DMS53 treated with DMSO at 0.1 percent for 48 hours (cell line): ENCODE data around the gene CLCN6.

ENCODE experiments used
- DNase-seq: peaks from one replicate; lab custom pipeline; 2025; ENCODE audit not compliant: unreplicated experiment; lab: John Stamatoyannopoulos, UW

CLCN6 gene

DNA sequence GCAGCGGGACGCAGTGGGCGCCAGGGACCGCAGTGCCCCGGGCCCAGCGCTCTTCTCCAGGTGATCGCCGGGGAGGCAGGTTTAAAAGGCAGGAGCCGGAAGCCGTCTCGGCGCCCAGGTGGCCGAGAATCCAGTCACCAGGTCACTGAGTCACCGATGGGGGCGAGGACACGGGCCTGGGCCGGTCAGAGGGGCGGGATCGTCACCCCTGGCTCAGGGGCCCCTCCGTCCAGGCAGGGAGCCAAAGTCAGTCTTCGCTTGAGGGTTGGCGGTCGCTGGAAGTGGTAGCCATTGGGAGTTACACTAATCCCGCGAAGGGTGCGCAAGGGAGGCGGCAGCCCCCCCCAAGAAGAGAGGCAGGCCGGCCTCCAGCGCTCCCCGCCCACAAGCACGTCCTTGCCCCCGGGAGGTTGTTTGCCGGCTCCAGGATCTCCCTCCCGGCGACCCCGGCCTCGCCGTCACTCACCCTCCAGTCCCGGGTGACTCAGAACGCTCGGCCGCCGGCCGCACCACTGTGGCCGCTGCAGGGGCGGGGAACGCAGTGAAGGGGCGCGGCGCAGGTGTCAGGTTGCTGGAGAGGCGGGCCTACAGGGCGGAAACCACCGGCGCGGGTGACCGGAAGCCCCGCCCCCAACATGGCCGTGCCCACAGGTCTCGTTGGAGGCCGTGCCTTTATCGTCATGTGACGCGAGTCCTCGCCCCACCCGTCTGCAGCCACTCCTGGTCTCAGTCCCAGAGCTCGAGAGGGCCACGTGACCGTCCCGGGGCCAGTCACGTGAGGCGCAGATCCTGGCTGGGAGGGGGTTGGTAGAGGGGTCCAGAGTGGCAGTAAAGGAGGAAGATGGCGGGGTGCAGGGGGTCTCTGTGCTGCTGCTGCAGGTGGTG lies at the start of gene CLCN6, which contains the start of gene MTHFR:
TSS of gene CLCN6 (plus strand) at position 770 of the 885 bp plus-strand sequence. CDS start at position 842, 72 bp downstream.
TSS of gene MTHFR (minus strand) at position 543 of the 885 bp plus-strand sequence. CDS start 2,848 bp downstream, outside the sequence.
- DNase-seq, result peak; percentile 97

GRCh38 chr1:11757047-11757446 lies 48.9 kb upstream of the CLCN6 start:
- no peak for DNase-seq

DNA sequence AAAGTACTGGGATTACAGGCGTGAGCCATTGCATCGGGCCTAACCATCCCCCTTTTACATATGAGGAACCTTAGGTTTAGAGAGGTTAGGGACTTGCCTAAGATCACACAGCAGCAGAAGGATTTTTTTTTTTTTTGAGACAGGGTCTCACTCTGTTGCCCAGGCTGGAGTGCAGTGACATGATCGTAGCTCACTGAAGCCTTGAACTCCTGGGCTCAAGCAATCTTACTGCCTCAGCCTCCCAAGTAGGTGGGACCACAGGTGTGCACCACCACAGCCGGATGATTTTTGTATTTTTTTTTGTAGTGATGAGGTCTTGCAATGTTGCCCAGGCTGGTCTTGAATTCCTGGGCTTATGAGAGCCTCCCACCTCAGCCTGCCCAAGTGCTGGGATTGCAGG lies 46.2 kb upstream of the CLCN6 start:
- DNase-seq, result no peak

DNA sequence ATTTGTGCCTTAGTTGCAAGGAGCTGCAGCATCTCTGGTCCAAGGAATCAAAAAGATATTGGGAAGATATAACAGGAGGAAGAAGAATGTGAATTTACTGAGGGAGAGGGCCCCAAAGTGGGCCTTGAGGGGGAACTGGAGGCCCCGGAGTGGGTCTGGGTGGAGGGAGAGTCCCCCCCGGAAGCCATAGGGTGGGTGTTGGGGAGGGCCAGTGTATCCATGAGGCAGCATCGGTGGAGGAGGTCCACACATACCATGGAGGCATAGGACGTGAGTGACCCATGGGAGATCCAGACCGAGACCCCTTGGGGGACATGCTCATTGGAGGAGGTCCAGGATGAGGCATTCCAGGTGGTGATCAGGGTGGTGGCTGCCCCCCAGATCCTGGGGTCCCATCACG lies 44.7 kb upstream of the CLCN6 start:
- DNase-seq, result no peak

GRCh38 chr1:11761988-11762406 lies 44.0 kb upstream of the CLCN6 start, which contains the start of gene C1orf167:
Gene C1orf167 (plus strand): TSS chr1:11762193. CDS start chr1:11764401, 2,208 bp downstream.
- no peak for DNase-seq

DNA sequence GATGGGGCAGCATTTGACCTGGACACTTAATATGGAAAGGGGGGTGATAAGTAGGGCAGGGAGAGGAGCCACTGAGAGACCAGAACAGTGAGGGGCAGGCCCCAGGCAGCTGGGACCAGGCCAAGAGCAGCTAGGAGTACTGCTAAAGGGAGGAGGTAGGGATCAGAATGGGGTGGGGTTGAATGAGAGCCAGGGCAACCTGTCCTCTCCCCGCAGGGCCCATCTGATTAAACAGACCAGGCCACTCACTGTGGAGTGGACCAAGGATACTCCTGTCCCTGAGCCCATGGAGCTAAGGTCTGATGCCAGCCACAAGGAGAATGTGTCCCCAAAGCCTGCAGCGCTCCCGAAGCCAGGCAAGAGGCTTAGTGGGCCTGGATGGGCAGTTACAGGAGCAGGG lies 41.9 kb upstream of the CLCN6 start:
- no peak for DNase-seq

DNA sequence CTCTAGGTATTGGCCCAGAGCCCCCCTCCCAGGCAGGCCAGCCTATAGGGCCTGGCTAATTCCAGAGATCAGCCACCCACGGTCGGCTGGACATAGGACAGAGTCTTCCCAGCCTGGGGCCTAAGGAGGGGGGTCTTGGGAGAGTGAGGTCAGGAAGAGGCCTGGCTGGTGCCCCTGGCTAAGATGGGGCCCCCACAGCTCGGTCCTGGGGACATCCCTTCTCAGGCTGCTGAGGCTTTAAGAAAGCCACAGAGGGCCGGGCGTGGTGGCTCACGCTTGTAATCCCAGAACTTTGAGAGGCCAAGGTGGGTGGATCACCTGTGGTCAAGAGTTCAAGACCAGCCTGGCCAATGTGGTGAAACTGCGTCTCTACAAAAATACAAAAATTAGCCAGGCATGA lies 41.5 kb upstream of the CLCN6 start:
- no peak for DNase-seq

- DNase-seq, result no peak
Observed at GRCh38 chr1:11765661-11766428, 40.1 kb upstream of the CLCN6 start.

GRCh38 chr1:11766429-11766776 lies 39.6 kb upstream of the CLCN6 start:
- no peak for DNase-seq

GRCh38 chr1:11767922-11768704 lies 37.9 kb upstream of the CLCN6 start:
- no peak for DNase-seq

- no peak for DNase-seq
Observed at GRCh38 chr1:11768821-11769220, 37.2 kb upstream of the CLCN6 start.

DNA sequence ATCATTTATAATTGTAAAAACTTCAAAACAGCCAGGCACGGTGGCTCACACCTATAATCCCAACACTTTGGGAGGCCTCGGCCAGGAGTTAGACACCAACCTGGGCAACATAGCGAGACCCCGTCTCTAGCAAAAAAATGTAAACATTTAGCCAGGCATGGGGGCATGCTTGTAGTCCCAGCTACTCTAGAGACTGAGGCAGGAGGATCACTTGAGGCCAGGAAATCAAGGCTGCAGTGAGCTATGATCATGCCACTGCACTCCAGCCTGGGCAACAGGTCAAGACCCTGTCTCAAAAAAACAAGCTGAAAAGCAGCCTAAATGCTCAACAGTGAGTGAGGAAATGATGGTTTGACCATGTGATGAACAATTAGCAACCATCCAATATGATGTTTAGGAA lies 36.7 kb upstream of the CLCN6 start:
- no peak for DNase-seq

DNA sequence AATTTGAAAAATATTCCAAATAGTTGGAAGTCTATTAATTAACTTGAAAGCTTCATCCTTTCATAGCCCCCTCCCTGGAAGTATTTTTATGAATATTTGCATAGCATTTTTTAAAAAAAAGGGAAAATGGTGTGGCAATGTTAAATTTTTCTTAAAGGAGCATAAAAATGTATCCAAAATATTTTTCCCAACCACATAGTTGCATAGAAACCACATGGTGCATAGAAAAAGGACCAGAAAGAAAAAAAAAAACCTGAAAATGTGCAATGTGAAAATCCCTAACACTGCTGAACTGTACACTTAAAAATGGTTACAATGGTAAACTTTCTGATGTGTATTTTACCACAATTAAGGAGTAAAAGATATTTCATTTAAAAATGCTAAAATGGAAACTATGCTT lies 36.0 kb upstream of the CLCN6 start:
- DNase-seq, result no peak

- no peak for DNase-seq
Observed at GRCh38 chr1:11771481-11772043, 34.4 kb upstream of the CLCN6 start.

- DNase-seq, result no peak
Observed at GRCh38 chr1:11772458-11772857, 33.5 kb upstream of the CLCN6 start.

DNA sequence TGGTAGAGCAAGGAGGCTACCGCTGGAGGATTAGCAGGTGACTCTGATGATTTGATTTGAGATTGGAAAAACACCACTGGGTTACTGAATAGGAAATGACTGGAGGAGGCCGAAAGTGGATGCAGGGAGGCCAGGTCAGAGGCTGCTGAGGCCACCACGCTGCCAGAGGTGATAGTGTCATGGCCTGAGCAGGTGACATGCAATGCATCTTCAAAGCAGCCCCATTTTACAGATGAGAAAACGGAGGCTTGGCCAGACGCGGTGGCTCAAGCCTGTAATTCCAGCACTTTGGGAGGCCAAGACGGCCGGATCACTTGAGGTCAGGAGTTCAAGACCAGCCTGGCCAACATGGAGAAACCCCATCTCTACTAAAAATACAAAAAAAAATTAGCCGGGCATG lies 31.2 kb upstream of the CLCN6 start:
- DNase-seq, result no peak

- no peak for DNase-seq
Observed at GRCh38 chr1:11777658-11778322, 28.2 kb upstream of the CLCN6 start.

- DNase-seq, result no peak
Observed at GRCh38 chr1:11778336-11778735, 27.7 kb upstream of the CLCN6 start.

DNA sequence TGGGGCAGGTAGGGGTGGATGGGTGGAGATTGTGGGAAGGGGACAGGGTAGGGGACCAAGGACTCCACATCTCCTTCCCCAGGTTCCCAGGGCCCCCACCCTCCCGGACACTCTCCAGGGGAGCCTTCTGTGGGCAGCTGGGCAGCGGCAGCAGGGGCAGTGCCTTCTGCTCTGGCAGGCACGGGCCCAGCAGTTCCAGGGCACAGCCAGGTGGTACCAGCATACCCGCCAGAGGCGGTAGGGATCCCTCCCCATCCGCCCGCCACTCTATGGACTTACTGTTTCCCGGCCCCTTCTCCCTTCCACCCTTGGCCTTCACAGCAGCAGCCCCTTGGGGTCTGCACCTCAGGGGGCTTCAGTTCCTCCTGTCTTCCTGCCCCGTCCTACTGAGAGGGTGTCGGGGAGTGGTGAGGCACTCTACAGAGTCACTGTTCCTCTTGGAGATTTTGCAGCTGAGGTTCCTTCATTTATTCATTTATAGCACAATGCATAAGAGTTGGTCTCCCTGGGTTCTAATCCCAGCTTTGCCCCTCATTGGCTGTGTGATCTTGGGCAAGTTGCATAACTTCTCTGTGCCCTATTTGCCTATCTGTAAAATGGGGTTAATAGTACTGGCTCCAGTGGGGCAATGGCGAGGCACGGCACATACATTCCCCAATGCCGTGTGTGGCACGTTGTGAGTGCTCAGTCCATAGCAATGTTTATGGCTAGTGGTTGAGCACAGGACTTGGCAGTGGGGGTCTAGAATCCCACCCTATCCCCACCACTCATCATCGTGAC lies 27.0 kb upstream of the CLCN6 start:
- no peak for DNase-seq
